Ishikawa (cell line): Measurements from ENCODE around the gene AGK.

ENCODE experiments used
- CEBPB ChIP-seq: IDR thresholded peaks from 2 replicates; pipeline ENCODE4 v1.6.1; 2012
- CREB1 ChIP-seq: IDR thresholded peaks from 2 replicates; pipeline ENCODE4 v1.6.1; 2012; ENCODE audit warnings: low read depth
- EGR1 ChIP-seq: IDR thresholded peaks from 2 replicates; pipeline ENCODE4 v1.6.1; 2012
- EP300 ChIP-seq: IDR thresholded peaks from 2 replicates; pipeline ENCODE4 v1.6.1; 2012; ENCODE audit warnings: borderline replicate concordance
- FOXM1 ChIP-seq: IDR thresholded peaks from 2 replicates; pipeline ENCODE4 v1.6.1; 2012; ENCODE audit warnings: low read depth, borderline replicate concordance
- MAX ChIP-seq: IDR thresholded peaks from 2 replicates; pipeline ENCODE4 v1.6.1; 2012
- NFIC ChIP-seq: IDR thresholded peaks from 2 replicates; pipeline ENCODE4 v1.6.1; 2012
- RAD21 ChIP-seq: IDR thresholded peaks from 2 replicates; pipeline ENCODE4 v1.6.1; 2012; ENCODE audit warnings: low read depth
- REST ChIP-seq: IDR thresholded peaks from 2 replicates; pipeline ENCODE4 v1.6.1; 2012; ENCODE audit warnings: low read depth, mild to moderate bottlenecking
- TAF1 ChIP-seq: IDR thresholded peaks from 2 replicates; pipeline ENCODE4 v1.6.1; 2012; ENCODE audit warnings: low read depth, mild to moderate bottlenecking
- TCF12 ChIP-seq: IDR thresholded peaks from 2 replicates; pipeline ENCODE4 v1.6.1; 2012; ENCODE audit warnings: low read depth
- TEAD4 ChIP-seq: IDR thresholded peaks from 2 replicates; pipeline ENCODE4 v1.6.1; 2012
- USF1 ChIP-seq: IDR thresholded peaks from 2 replicates; pipeline ENCODE4 v1.6.1; 2012
- YY1 ChIP-seq: IDR thresholded peaks from 2 replicates; pipeline ENCODE4 v1.6.1; 2012; ENCODE audit warnings: low read depth
- ZBTB7A ChIP-seq: IDR thresholded peaks from 2 replicates; pipeline ENCODE4 v1.6.1; 2012; ENCODE audit warnings: low read depth

The AGK gene

GRCh38 chr7:141664450-141664849, 113.2 kb downstream of the AGK start:
- TF ChIP-seq TAF1 (no peak), CEBPB (no peak), RAD21 (no peak), TEAD4 (no peak), YY1 (no peak), CREB1 (no peak), USF1 (no peak), TCF12 (no peak), FOXM1 (no peak), ZBTB7A (no peak), MAX (no peak), REST (no peak), EGR1 (no peak), NFIC (no peak), EP300 (no peak)

GRCh38 chr7:141665208-141666035, 114.2 kb downstream of the AGK start:
- TF ChIP-seq USF1 (no peak), TAF1 (no peak), FOXM1 (no peak), EP300 (no peak), NFIC (no peak), CREB1 (no peak), MAX (no peak), CEBPB (no peak), REST (no peak), EGR1 (no peak), RAD21 (no peak), ZBTB7A (no peak), TEAD4 (no peak), YY1 (no peak), TCF12 (no peak)

GRCh38 chr7:141666071-141666470, 114.9 kb downstream of the AGK start:
- TF ChIP-seq NFIC (no peak), MAX (no peak), EGR1 (no peak), TCF12 (no peak), RAD21 (no peak), FOXM1 (no peak)

- TF ChIP-seq ZBTB7A = no peak
Observed at GRCh38 chr7:141668853-141669252, 117.6 kb downstream of the AGK start.

GRCh38 chr7:141671705-141672496, 120.7 kb downstream of the AGK start:
- TF ChIP-seq REST (no peak), TCF12 (no peak), EGR1 (no peak)
